GM12878 (cell line): ENCODE measurements around the gene COQ8B. TPM values are rescaled to one million over a fixed set of nuclear protein-coding genes. Genes with fewer than 3 reads are reported as not detected.

Experiments used
- ATAC-seq: fragments of 200-7000 bp; cut with Tn5 transposase; 3 replicates; pipeline ENCODE4 v1.9.1; 2020; ENCODE audit warnings: mild to moderate bottlenecking, moderate library complexity
- BruUV-seq: library from RNA; stranded (reverse); fragments of 400-500 nt; replicated peaks from 2 replicates; lab custom pipeline; 2021; lab: Mats Ljungman, UMichigan
- CTCF ChIA-PET: fragments of 300-600 bp; sonication (Branson Sonifier 250); formaldehyde crosslinking; extraction: SDS; loops from one replicate; lab custom pipeline; 2021; ENCODE audit warnings: inconsistent platforms; lab: Yijun Ruan, JAX
- POLR2A ChIA-PET: fragments of 350-600 bp; formaldehyde crosslinking; extraction: SDS; loops from one replicate; lab custom pipeline; 2021; ENCODE audit warnings: inconsistent platforms; lab: Charles Lee
- RAD21 ChIA-PET: fragments of 300-600 bp; sonication (Branson Sonifier 250); formaldehyde crosslinking; loops from one replicate; lab custom pipeline; 2023; ENCODE audit warnings: antibody characterized with exemption; ENCODE audit not compliant: unreplicated experiment; lab: Charles Lee
- SMC1A ChIA-PET: fragments of 300-600 bp; sonication (Branson Sonifier 250); formaldehyde crosslinking; loops from one replicate; lab custom pipeline; 2023; ENCODE audit not compliant: unreplicated experiment, uncharacterized antibody; lab: Charles Lee
- DNase-seq: peaks from one replicate; pipeline ENCODE4 v3.0.0-alpha.2; 2011; ENCODE audit warnings: low read depth, low spot score
- FAIRE-seq: peaks from 3 replicates; lab custom pipeline; 2011; peaks lifted over from hg19 to GRCh38; lab: Jason Lieb, UNC
- H2AFZ ChIP-seq: 2 replicates; pipeline ENCODE4 v1.6.0; 2011; ENCODE audit warnings: low read depth, low read length, control low read depth; ENCODE audit not compliant: control insufficient read depth
- H3K27ac ChIP-seq: 2 replicates; pipeline ENCODE4 v1.5.1; 2011; ENCODE audit warnings: control low read depth; ENCODE audit not compliant: control insufficient read depth, insufficient read depth
- H3K27me3 ChIP-seq, 2 experiments: replicated peaks in 1 of 2; 2 replicates each; pipeline versions ENCODE4 v1.6.0 to v1.6.1; 2011; ENCODE audit warnings: low read length in 1 of 2; ENCODE audit not compliant: control insufficient read depth in 2 of 2, insufficient read depth in 2 of 2
- H3K36me3 ChIP-seq, 2 experiments: 2 replicates each; pipeline ENCODE4 v1.5.1; 2011; ENCODE audit warnings: low read length in 1 of 2; ENCODE audit not compliant: control insufficient read depth in 2 of 2, insufficient read depth in 2 of 2
- H3K4me1 ChIP-seq: 2 replicates; pipeline ENCODE4 v1.6.1; 2011; ENCODE audit warnings: mild to moderate bottlenecking, low read length, moderate library complexity, mixed read lengths; ENCODE audit not compliant: control insufficient read depth, insufficient read depth
- H3K4me2 ChIP-seq: 2 replicates; pipeline ENCODE4 v1.6.0; 2011; ENCODE audit warnings: control low read depth; ENCODE audit not compliant: control insufficient read depth, insufficient read depth
- H3K4me3 ChIP-seq: fragments of 200-600 bp; sonication (generic); 2 replicates; pipeline ENCODE4 v1.5.1; 2016
- H3K79me2 ChIP-seq: 2 replicates; pipeline ENCODE4 v1.6.0; 2011; ENCODE audit warnings: low read length; ENCODE audit not compliant: control insufficient read depth, insufficient read depth
- H3K9ac ChIP-seq: 2 replicates; pipeline ENCODE4 v1.8.0; 2011; ENCODE audit warnings: low read length, control low read depth, mixed read lengths; ENCODE audit not compliant: control insufficient read depth, insufficient read depth
- H3K9me3 ChIP-seq: replicated peaks from 3 replicates; pipeline ENCODE4 v1.5.1; 2011; ENCODE audit warnings: mild to moderate bottlenecking, low read length; ENCODE audit not compliant: control insufficient read depth, insufficient read depth
- H4K20me1 ChIP-seq: 2 replicates; pipeline ENCODE4 v1.6.0; 2011; ENCODE audit not compliant: control insufficient read depth, insufficient read depth
- ESRRA ChIP-seq: IDR thresholded peaks from 2 replicates; pipeline ENCODE4 v1.6.1; 2012; ENCODE audit warnings: mild to moderate bottlenecking, low read length, improper control_type of control experiment
- GATAD2B ChIP-seq: fragments of 450-650 bp; conservative IDR thresholded peaks from 2 replicates; pipeline ENCODE4 v1.6.1; 2017; ENCODE audit warnings: low read depth, mild to moderate bottlenecking, moderate library complexity
- NBN ChIP-seq: fragments of 450-650 bp; IDR thresholded peaks from 2 replicates; pipeline ENCODE4 v1.6.1; 2016
- NR2C1 ChIP-seq: fragments of 450-650 bp; IDR thresholded peaks from 2 replicates; pipeline ENCODE4 v1.6.1; 2017; ENCODE audit warnings: antibody characterized with exemption, mild to moderate bottlenecking, moderate library complexity
- NR2F1 ChIP-seq: fragments of 450-650 bp; conservative IDR thresholded peaks from 2 replicates; pipeline ENCODE4 v1.6.1; 2017; ENCODE audit warnings: mild to moderate bottlenecking
- POLR2AphosphoS5 ChIP-seq: IDR thresholded peaks from 2 replicates; pipeline ENCODE4 v1.6.1; 2011; ENCODE audit warnings: mild to moderate bottlenecking, low read length, inconsistent platforms
- SIX5 ChIP-seq: IDR thresholded peaks from 2 replicates; pipeline ENCODE4 v1.6.1; 2011; ENCODE audit warnings: mild to moderate bottlenecking, low read depth, low read length, moderate library complexity; ENCODE audit not compliant: severe bottlenecking
- SMAD5 ChIP-seq: IDR thresholded peaks from 2 replicates; pipeline ENCODE4 v1.6.1; 2016; ENCODE audit warnings: antibody characterized with exemption, low read depth
- SMARCA5 ChIP-seq: fragments of 450-650 bp; IDR thresholded peaks from 2 replicates; pipeline ENCODE4 v1.6.1; 2017; ENCODE audit warnings: mild to moderate bottlenecking
- STAT3 ChIP-seq: IDR thresholded peaks from 2 replicates; pipeline ENCODE4 v1.6.1; 2011; ENCODE audit warnings: low read depth, low read length, improper control_type of control experiment
- TAF1 ChIP-seq: IDR thresholded peaks from 2 replicates; pipeline ENCODE4 v1.6.1; 2011; ENCODE audit warnings: mild to moderate bottlenecking, low read depth, low read length, borderline replicate concordance
- TCF3 ChIP-seq: IDR thresholded peaks from 2 replicates; pipeline ENCODE4 v1.6.1; 2012; ENCODE audit warnings: low read depth, mild to moderate bottlenecking, low read length, borderline replicate concordance; ENCODE audit not compliant: insufficient read depth
- WGBS: methylation state at CpG from one replicate; pipeline ENCODE4 v1.1.6; 2016; ENCODE audit warnings: low lambda C conversion rate; ENCODE audit not compliant: insufficient replicate concordance, insufficient coverage; ENCODE audit errors: missing lambda C conversion rate; 5-methylcytosine and 5-hydroxymethylcytosine counted together
- in situ Hi-C: fragments of 300-500 bp; cut with MboI; formaldehyde crosslinking; loops from 9 replicates; pipeline ENCODE4 v1.14.3; 2018; ENCODE audit warnings: mixed read lengths
- intact Hi-C: fragments of 100-400 bp; cut with micrococcal nuclease; formaldehyde crosslinking; loops from one replicate; pipeline ENCODE4 v1.14.2; 2022; ENCODE audit not compliant: unreplicated experiment
- polyA plus RNA-seq, 11 experiments: library from polyadenylated mRNA; depleted of rRNA in 4 of 11; unstranded in 6 of 11; stranded (reverse) in 5 of 11; fragments of >200 nt; fragmentation: Nextera tagmentation in 4 of 11; fragmentation: Illumina TruSeq in 1 of 11; extraction: Ambion mirVana in 4 of 11; extraction: Trizol in 1 of 11; gene quantifications; 1 replicate in 1 of 11; 2 replicates in 10 of 11; pipeline versions ENCODE4 v1.2.1 to v1.2.3, GENCODE V29; 2011 to 2016; ENCODE audit warnings: inconsistent platforms in 2 of 11, missing spikeins in 2 of 11, low read depth in 1 of 11
- total RNA-seq, 4 experiments: library from RNA; depleted of rRNA in 3 of 4; stranded (reverse); fragments of >200 nt in 3 of 4; fragmentation: Illumina TruSeq in 1 of 4; extraction: Trizol in 1 of 4; gene quantifications; 2 replicates each; pipeline versions ENCODE4 v1.2.1 to v1.2.3, GENCODE V29; 2013 to 2021

COQ8B gene
- total and polyA plus RNA-seq, 10 of the 15 experiments (the other 5 are each of a cell fraction or from before 2014, with no cell fraction given) = 0.39 to 37.1 (median 16.8) TPM

GRCh38 chr19:40702337-40703012, 14.2 kb downstream of the COQ8B start:
- H4K20me1 ChIP-seq = no peaks in the 10 kb centered on the region
- intact Hi-C loops = no loop called here
- H3K27ac ChIP-seq = no peak overlapping the region
- POLR2A ChIA-PET = no interaction called here
- RAD21 ChIA-PET = no interaction called here
- DNase-seq (no peak), ATAC-seq (no peak), FAIRE-seq (no peak)
- no TSS peak for BruUV-seq
- WGBS = 78% methylated on average over 18 of the region's 18 CpGs
- no peak for TF ChIP-seq GATAD2B
- TF ChIP-seq SMAD5 = no peak
- TF ChIP-seq SMARCA5 = no peak
- no peak for TF ChIP-seq NR2C1
- no peak for TF ChIP-seq STAT3
- TF ChIP-seq TAF1 = no peak
- TF ChIP-seq POLR2AphosphoS5 = no peak
- TF ChIP-seq TCF3 = no peak
- TF ChIP-seq ESRRA = no peak
- no peak for TF ChIP-seq NBN
- no peak for TF ChIP-seq NR2F1
- no peak for TF ChIP-seq SIX5
- no peaks in the 10 kb centered on the region for H3K79me2 ChIP-seq
- no peak overlapping the region for H2AFZ ChIP-seq
- SMC1A ChIA-PET = no interaction called here
- peaks cover 3 to 6% of the 10 kb centered on the region in 2 experiments for H3K36me3 ChIP-seq
- H3K27me3 ChIP-seq = no peaks in the 10 kb centered on the region
- H3K4me1 ChIP-seq = no peaks in the 10 kb centered on the region
- no peaks in the 10 kb centered on the region for H3K9me3 ChIP-seq
- H3K9ac ChIP-seq = no peak overlapping the region
- in situ Hi-C loops = no loop called here
- H3K4me3 ChIP-seq = no peak overlapping the region
- CTCF ChIA-PET = no interaction called here
- H3K4me2 ChIP-seq = no peak overlapping the region
